Stomach (tissue), 4 donors: ENCODE results near the gene URM1.

ENCODE experiments used
- CTCF ChIP-seq, 7 experiments: fragments of 450-650 bp in 4 of 7; fragments of 200-600 bp in 3 of 7; sonication (generic) in 3 of 7; IDR thresholded peaks; one replicate each; pipeline ENCODE4 v1.5.1; 2016 to 2019; ENCODE audit warnings: antibody characterized with exemption in 7 of 7, control low read depth in 2 of 7, mild to moderate bottlenecking in 1 of 7
- EP300 ChIP-seq: sonication (generic); formaldehyde crosslinking; IDR thresholded peaks from one replicate; pipeline ENCODE4 v1.6.1; 2017; ENCODE audit warnings: antibody characterized with exemption
- POLR2A ChIP-seq, 4 donors: fragments of 450-650 bp; IDR thresholded peaks; one replicate each; pipeline ENCODE4 v1.6.1; 2016; ENCODE audit warnings: antibody characterized with exemption in 4 of 4, control low read depth in 2 of 4, mild to moderate bottlenecking in 1 of 4, moderate library complexity in 1 of 4
- POLR2AphosphoS5 ChIP-seq, 3 donors: sonication (generic); formaldehyde crosslinking; IDR thresholded peaks; one replicate each; pipeline ENCODE4 v1.6.1; 2016; ENCODE audit warnings: antibody characterized with exemption in 3 of 3

- TF ChIP-seq POLR2AphosphoS5 (IDR thresholded peaks at IDR 0.05) (no peak), CTCF (IDR thresholded peaks at IDR 0.05) (no peak), EP300 (no peak), POLR2A (IDR thresholded peaks at IDR 0.05) (no peak)
These were observed 35.3 kb upstream of the URM1 start for GRCh38 chr9:128335914-128336313.
